ENCODE data around the gene TLCD1.

- TF ChIP-seq CTCF (IDR thresholded peaks at IDR 0.05 in 2 of 3, conservative IDR thresholded peaks at IDR 0.05 in 1 of 3; ENCODE audit: control insufficient read depth in 2 of 3, extremely low read depth in 1 of 3, insufficient read depth in 1 of 3, low read depth in 3 of 3, low read length in 3 of 3) (peak; percentile 45 to 56 (median 49)), PML (IDR thresholded peaks at IDR 0.05; ENCODE audit: low read length) (no peak), ATF2 (IDR thresholded peaks at IDR 0.05; ENCODE audit: low read length) (no peak), MLLT1 (IDR thresholded peaks at IDR 0.05) (no peak), ZBTB11 (CRISPR knock-in tag; IDR thresholded peaks at IDR 0.05) (no peak)
These were observed 50.1 kb downstream of the TLCD1 start for GRCh38 chr17:28675980-28676379.

Data from GM12878 (cell line).